ENCODE results near the gene POU2F1.
"Not testable (repeated sequence)": the region's sequence is repeated elsewhere in the genome, so short reads cannot be mapped to it uniquely, and the experiment has no call there.

The POU2F1 gene

GRCh38 chr1:167319206-167319605 is 98.5 kb downstream of the POU2F1 start:
- not testable (repeated sequence) for DNase-seq

- DNase-seq = no peak
Measured at GRCh38 chr1:167322483-167322882, 101.8 kb downstream of the POU2F1 start.

GRCh38 chr1:167325151-167325550 is 104.5 kb downstream of the POU2F1 start:
- no peak for DNase-seq

GRCh38 chr1:167328306-167328815 is 107.7 kb downstream of the POU2F1 start:
- DNase-seq = no peak

GRCh38 chr1:167328816-167329483 is 108.3 kb downstream of the POU2F1 start:
- DNase-seq = peak; percentile 97

- DNase-seq = no peak
Measured at GRCh38 chr1:167330601-167331293, 110.1 kb downstream of the POU2F1 start.

GRCh38 chr1:167331650-167332049 is 111.0 kb downstream of the POU2F1 start:
- DNase-seq = no peak

- no peak for DNase-seq
Measured at GRCh38 chr1:167332503-167332902, 111.8 kb downstream of the POU2F1 start.

GRCh38 chr1:167333124-167333523 is 112.4 kb downstream of the POU2F1 start:
- DNase-seq = no peak

- DNase-seq = no peak
Measured at GRCh38 chr1:167333703-167334102, 113.0 kb downstream of the POU2F1 start.

GRCh38 chr1:167339405-167339804 is 118.7 kb downstream of the POU2F1 start:
- DNase-seq = no peak

GRCh38 chr1:167342846-167343245 is 122.2 kb downstream of the POU2F1 start:
- DNase-seq = no peak

GRCh38 chr1:167344112-167344511 is 123.4 kb downstream of the POU2F1 start:
- no peak for DNase-seq

GRCh38 chr1:167344615-167345385 is 124.1 kb downstream of the POU2F1 start:
- no peak for DNase-seq

GRCh38 chr1:167345386-167345733 is 124.7 kb downstream of the POU2F1 start:
- no peak for DNase-seq

- no peak for DNase-seq
Measured at GRCh38 chr1:167357305-167357704, 136.6 kb downstream of the POU2F1 start.

GRCh38 chr1:167359295-167359694 is 138.6 kb downstream of the POU2F1 start:
- no peak for DNase-seq

GRCh38 chr1:167360120-167360519 is 139.4 kb downstream of the POU2F1 start:
- DNase-seq = no peak

- no peak for DNase-seq
Measured at GRCh38 chr1:167362638-167363037, 142.0 kb downstream of the POU2F1 start.

GRCh38 chr1:167364826-167365225 is 144.1 kb downstream of the POU2F1 start:
- no peak for DNase-seq

GRCh38 chr1:167365360-167365759 is 144.7 kb downstream of the POU2F1 start:
- no peak for DNase-seq

GRCh38 chr1:167367705-167368104 is 147.0 kb downstream of the POU2F1 start:
- DNase-seq = no peak

- no peak for DNase-seq
Measured at GRCh38 chr1:167369175-167369574, 148.5 kb downstream of the POU2F1 start.

- DNase-seq = no peak
Measured at GRCh38 chr1:167369933-167370332, 149.2 kb downstream of the POU2F1 start.

Measured in NCI-H526 treated with DMSO at 0.1 percent for 48 hours (cell line).